Erythroblast (primary cell): ENCODE data around the gene ERBB4.

Source experiments
- GATA1 ChIP-seq: IDR thresholded peaks from 2 replicates; pipeline ENCODE4 v1.6.1; 2011; ENCODE audit warnings: low read depth, mild to moderate bottlenecking, control low read depth, low read length, moderate library complexity
- POLR2A ChIP-seq: IDR thresholded peaks from 2 replicates; pipeline ENCODE4 v1.6.1; 2011; ENCODE audit warnings: mild to moderate bottlenecking, low read length

DNA sequence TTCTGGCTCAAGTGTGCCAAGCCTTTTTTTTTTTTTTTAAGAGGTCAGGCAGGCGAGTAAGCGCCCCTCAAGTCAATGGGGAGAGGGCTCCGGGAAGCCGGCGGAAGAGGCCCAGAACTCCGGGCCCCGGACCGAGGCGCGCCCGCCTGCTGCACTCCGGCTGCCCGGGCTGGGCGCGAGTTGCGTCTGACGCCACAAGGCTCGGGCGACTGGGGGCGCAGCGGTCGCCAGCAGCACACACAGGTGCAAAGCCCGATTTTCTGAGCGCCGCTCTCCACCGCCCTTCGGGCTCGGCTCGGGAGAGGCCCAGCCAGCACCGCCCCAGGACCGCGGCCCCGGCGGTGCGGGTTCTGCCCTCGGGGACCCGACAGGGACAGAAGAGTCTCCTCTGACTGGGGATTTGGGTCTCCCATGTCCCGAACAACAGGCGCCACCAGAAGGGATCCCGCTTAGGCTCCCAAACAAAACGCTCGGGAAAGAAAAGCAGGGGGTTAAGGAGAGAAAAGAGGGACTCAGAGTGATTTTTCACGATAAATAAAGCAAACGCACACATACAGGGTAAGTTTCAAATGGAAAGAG, 787 bp downstream of the ERBB4 start:
- TF ChIP-seq POLR2A (no peak), GATA1 (no peak)
